NCI-H345 treated with DMSO at 0.1 percent for 48 hours (cell line): ENCODE measurements around the gene CYSRT1.
"Not testable (repeated sequence)": the region's sequence is repeated elsewhere in the genome, so short reads cannot be mapped to it uniquely, and the experiment has no call there.

Experiments used
- DNase-seq: peaks from one replicate; lab custom pipeline; 2025; ENCODE audit not compliant: unreplicated experiment; lab: John Stamatoyannopoulos, UW

The CYSRT1 gene

GRCh38 chr9:137235424-137236237, 10.7 kb downstream of the CYSRT1 start:
- DNase-seq = no peak

- peak; percentile 53 for DNase-seq
These were observed 11.4 kb downstream of the CYSRT1 start for GRCh38 chr9:137236238-137236935.

DNA sequence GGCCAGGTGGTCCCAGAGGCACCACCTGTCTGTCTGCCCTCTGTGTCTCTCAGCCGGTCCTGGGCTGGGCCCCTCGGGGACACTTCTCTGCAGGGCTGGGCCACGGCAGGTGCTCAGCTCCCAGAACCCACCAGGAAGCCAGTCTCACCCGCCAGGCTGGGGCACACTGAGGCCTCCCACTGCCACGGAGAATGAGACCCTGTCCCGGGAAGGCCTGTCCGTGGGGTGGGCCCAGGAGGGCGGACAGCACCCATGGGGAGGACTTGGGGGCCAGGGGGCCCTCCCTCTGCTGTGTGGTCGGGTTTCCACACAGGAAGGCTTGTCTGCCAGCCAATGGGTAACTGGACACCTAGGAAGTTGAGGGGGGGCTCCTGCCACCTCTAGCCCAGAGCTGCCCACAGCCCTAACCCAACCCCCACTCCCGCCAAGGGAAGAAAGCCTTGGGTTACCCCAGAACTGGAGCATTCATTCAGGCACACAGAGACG, 12.0 kb downstream of the CYSRT1 start:
- DNase-seq = no peak

- DNase-seq = peak; percentile 80
These were observed 13.1 kb downstream of the CYSRT1 start for GRCh38 chr9:137237759-137238726.

GRCh38 chr9:137239541-137240200, 14.7 kb downstream of the CYSRT1 start:
- DNase-seq = not testable (repeated sequence)

DNA sequence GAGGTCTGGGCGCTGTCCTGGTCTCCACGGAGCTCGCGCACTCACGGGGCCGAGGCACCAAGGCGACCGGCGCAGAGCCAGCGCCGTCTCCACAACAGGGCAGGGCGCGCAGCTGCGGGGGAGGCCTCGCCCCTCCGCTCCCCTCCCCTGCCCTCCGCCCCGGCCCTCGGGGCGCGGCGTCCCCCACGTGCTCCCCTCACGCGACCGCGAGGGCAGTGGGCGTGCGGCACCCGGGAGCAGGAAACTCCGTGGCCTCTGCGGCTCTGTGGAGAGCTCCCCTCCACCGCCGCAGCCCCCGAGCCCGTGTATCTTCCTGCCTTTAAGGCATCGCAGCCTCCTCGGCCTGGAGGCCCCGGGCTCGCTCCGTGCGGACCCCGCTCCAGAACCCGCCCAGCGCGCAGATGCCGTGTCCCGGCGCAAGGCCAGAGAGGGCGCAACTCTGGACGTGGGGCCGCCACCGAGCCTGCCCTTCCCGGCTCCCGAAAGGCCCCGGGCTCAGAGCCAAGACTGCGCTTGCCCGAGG, 15.4 kb downstream of the CYSRT1 start:
- no peak for DNase-seq

DNA sequence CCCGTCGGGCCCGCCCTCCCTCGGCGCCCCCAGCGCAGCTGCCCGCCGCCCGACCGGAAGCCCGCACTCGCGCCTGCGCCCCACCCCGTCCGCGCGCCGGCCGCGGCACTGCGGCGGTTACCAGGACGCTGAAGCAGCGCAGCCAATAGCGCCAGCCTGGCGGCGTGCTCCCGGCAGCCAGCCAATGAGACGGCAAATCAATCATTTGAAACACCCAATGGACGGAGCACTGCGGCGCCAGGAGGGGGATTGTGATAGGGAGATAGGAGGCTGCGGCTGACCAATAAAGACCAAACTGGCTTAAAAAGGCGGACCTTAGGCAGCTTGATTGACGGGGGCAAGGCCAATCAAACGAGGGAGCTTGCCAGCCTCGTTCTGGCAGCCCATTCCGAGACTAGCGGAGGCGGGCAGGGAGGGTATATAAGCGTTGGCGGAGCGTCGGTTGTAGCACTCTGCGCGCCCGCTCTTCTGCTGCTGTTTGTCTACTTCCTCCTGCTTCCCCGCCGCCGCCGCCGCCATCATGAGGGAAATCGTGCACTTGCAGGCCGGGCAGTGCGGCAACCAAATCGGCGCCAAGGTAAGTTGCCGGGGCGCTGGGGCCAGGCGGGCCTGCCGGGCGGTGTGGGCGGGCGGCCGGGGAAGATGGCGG, 16.0 kb downstream of the CYSRT1 start, which contains the start of gene TUBB4B:
TSS of gene TUBB4B (plus strand) at position 447 of the 649 bp plus-strand sequence. CDS start at position 521, 74 bp downstream.
- peak; percentile 99 for DNase-seq

DNA sequence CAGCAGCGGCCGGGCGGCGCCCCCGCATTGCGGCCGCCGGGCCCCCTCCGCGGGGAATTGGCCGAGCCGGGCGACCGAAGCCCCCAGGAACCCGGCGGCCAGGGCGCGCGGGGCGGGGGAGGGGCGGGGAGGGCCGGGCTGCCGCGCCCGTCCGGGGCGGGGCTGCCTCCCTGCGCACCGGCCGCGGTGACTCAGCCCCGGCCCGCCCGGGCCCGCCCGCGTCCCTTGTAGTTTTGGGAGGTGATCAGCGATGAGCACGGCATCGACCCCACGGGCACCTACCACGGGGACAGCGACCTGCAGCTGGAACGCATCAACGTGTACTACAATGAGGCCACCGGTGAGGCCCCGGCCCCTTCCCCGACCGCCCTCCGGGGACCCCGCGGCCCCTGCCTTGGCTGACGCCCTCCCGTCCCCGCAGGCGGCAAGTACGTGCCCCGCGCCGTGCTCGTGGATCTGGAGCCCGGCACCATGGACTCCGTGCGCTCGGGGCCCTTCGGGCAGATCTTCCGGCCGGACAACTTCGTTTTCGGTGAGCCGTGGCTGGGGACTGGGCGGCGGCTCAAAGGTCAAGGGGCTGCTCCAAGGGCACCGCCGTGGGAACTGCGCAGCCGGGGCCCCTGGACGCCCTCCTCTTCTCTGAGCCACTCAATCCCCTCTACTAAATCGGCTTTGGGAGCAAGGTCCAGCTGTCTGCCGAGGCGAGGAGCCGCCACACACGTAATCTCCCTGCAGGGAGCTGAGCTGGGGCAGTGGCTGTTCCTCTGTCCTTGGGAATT, 16.7 kb downstream of the CYSRT1 start:
- no peak for DNase-seq

GRCh38 chr9:137242269-137243203, 17.6 kb downstream of the CYSRT1 start:
- DNase-seq = no peak

DNA sequence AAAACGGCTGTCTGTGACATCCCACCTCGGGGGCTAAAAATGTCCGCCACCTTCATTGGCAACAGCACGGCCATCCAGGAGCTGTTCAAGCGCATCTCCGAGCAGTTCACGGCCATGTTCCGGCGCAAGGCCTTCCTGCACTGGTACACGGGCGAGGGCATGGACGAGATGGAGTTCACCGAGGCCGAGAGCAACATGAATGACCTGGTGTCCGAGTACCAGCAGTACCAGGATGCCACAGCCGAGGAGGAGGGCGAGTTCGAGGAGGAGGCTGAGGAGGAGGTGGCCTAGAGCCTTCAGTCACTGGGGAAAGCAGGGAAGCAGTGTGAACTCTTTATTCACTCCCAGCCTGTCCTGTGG, 18.3 kb downstream of the CYSRT1 start:
- DNase-seq = not testable (repeated sequence)

GRCh38 chr9:137243626-137244485, 18.9 kb downstream of the CYSRT1 start:
- DNase-seq = no peak

DNA sequence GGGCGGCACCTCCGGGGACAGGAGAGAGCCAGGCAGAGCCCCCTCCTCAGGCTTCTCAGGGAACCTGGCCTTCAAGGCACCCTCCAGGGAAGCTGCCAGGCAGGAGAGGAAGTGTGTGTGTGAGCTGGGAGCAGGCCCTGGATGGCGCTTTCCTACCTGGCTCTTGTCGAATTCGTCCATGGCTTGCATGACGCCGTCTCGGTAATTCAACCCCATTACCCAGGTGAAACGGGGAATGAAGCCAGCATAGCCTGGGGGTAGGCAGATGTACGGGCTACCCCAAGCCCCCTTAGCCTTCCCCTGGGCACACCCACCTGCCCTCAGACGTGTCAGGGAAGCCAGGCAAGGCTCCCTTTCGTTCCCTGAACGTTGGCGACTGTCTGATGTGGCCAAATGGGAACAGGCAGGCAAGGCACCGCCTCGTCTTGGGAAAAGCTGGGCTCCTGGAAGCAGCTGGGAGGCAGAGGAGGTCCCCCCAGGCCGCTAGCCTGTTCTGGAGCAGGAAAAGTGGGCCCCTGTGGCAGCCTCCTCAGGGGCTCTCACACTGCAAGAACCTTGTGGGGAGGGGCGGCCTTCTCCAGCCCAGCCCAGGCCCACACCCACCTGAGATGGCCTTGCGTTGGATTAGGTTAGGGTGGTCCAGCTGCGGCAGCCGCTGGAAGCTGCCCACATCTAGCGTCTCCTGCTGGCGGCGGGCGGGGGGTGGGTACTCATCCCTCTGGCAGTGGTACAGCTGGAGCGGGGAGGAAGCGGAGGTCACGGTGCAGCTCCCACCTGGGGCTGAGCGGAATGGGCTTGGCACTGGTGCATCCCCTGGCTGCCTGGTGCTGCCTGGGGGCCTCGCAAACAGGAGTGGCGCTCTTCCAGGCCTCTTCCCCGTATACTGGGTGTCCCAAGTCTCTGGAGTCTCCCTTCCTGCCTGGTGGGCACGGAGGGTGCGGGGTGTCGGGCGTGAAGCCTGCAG, 19.8 kb downstream of the CYSRT1 start:
- peak; percentile 54 for DNase-seq

DNA sequence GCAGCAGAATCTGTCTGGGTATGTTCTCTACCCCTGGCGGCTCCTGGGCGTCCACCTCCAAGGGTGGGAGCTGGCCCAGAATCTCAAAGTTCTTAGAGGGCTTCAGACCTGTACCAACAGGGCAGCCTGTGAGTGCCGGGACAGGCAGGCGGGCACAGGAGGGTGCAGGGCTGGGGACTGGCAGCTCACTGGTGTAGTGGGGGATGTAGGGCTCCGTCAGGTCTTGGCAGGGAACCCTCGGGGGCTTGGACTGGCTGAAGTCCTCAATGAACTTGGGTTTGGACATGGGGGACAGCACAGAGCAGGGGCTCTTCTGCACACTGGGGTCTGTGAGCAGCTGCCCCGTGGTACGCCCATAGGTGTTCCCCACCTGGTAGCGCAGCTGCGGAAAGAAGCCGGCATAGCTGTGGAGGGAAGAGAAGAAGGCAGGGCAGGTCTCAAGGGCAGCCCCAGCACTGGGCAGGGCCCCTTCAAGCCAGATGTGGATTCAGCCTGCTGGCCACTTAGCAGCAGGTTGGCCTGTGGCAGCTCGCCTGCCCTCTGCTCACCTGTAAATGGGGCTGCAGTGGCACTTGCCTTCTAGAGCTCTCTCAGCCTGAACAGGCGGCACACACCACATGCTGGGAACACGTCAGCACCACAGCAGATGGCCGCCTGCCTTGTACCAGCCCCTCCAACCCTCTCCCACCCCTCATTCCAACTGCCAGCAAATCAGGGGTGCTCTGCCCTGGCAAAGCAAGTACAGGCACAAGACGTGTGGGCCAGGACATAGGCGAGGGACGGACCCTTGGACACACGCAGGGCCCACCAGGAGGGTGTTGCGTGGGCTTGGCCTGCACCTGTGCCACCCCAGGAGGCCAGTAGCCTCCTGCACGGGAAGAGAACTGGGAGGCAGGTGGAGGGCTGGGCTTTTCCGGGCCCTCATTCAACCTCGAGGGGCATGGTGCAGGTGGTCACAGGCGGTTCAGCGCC, 20.8 kb downstream of the CYSRT1 start:
- no peak for DNase-seq

- no peak for DNase-seq
These were observed 22.4 kb downstream of the CYSRT1 start for GRCh38 chr9:137247135-137247915.
